HCT116 (cell line): ENCODE results near the gene FAM228A. TPM values are rescaled to one million over a fixed set of nuclear protein-coding genes. Genes with fewer than 3 reads are reported as not detected.
"Not testable (repeated sequence)": the region's sequence is repeated elsewhere in the genome, so short reads cannot be mapped to it uniquely, and the experiment has no call there.

ENCODE experiments used
- ATAC-seq: fragments of 200-7000 bp; cut with Tn5 transposase; 2 replicates; pipeline ENCODE4 v1.9.1; 2020; ENCODE audit warnings: mild to moderate bottlenecking, moderate library complexity
- BruUV-seq: library from RNA; stranded (reverse); fragments of 400-500 nt; replicated peaks from 2 replicates; lab custom pipeline; 2021; lab: Mats Ljungman, UMichigan
- CTCF ChIA-PET: fragments of 300-600 bp; sonication (Branson Sonifier 250); formaldehyde crosslinking; loops from one replicate; lab custom pipeline; 2021; ENCODE audit warnings: antibody characterized with exemption; lab: Charles Lee
- POLR2A ChIA-PET: fragments of 300-600, 350-600 bp; sonication (Branson Sonifier 250); formaldehyde crosslinking; loops from one replicate; lab custom pipeline; 2021; ENCODE audit warnings: antibody characterized with exemption; lab: Charles Lee
- RAD21 ChIA-PET, 2 experiments: fragments of 300-600 bp; sonication (Branson Sonifier 250); formaldehyde crosslinking; loops; one replicate each; lab custom pipeline; 2023; ENCODE audit warnings: low total read pairs in 2 of 2; ENCODE audit not compliant: uncharacterized antibody in 2 of 2, unreplicated experiment in 2 of 2, low non-redundant PET in 1 of 2; lab: Charles Lee
- DNase-seq: peaks from one replicate; pipeline ENCODE4 v3.0.0-alpha.2; 2010; ENCODE audit warnings: low read depth, low spot score
- H2AFZ ChIP-seq: fragments of 200-600 bp; shearing (Covaris generic), sonication (generic); 2 replicates; pipeline ENCODE4 v1.6.1; 2017; ENCODE audit warnings: low read depth, mixed run types, mixed read lengths, antibody characterized with exemption, low read length; ENCODE audit not compliant: poor library complexity, severe bottlenecking
- H3K27ac ChIP-seq: 2 replicates; pipeline ENCODE4 v1.5.1; 2012; ENCODE audit warnings: low read depth, low read length
- H3K27me3 ChIP-seq: fragments of 200-600 bp; sonication (generic); 2 replicates; pipeline ENCODE4 v1.6.1; 2016; ENCODE audit warnings: mixed run types, low read length, mixed read lengths; ENCODE audit not compliant: insufficient read depth
- H3K36me3 ChIP-seq, 2 experiments: fragments of 200-500 bp in 1 of 2; fragments of 200-600 bp in 1 of 2; sonication (Bioruptor generic) in 1 of 2; sonication (generic) in 1 of 2; 2 replicates each; pipeline versions ENCODE4 v1.5.1 to v1.6.1; 2014 to 2016; ENCODE audit warnings: low read length in 2 of 2, inconsistent platforms in 1 of 2, mixed read lengths in 1 of 2, mixed run types in 1 of 2; ENCODE audit not compliant: insufficient read depth in 2 of 2, control insufficient read depth in 1 of 2
- H3K4me1 ChIP-seq, 2 experiments: fragments of 200-600 bp in 1 of 2; sonication (generic) in 1 of 2; 2 replicates each; pipeline versions ENCODE4 v1.5.1 to v1.6.1; 2012 to 2017; ENCODE audit warnings: low read length in 2 of 2, inconsistent platforms in 1 of 2, mild to moderate bottlenecking in 1 of 2, mixed read lengths in 1 of 2, mixed run types in 1 of 2, moderate library complexity in 1 of 2; ENCODE audit not compliant: insufficient read depth in 2 of 2, control insufficient read depth in 1 of 2
- H3K4me2 ChIP-seq: fragments of 200-600 bp; sonication (generic); 2 replicates; pipeline ENCODE4 v1.6.1; 2017; ENCODE audit warnings: mixed run types, low read length, mixed read lengths
- H3K4me3 ChIP-seq, 2 experiments: fragments of 200-600 bp in 1 of 2; sonication (generic) in 1 of 2; replicated peaks in 1 of 2; 2 replicates each; pipeline ENCODE4 v1.5.1; 2011 to 2016; ENCODE audit warnings: low read length in 2 of 2, control low read depth in 1 of 2, low read depth in 1 of 2, mild to moderate bottlenecking in 1 of 2, mixed read lengths in 1 of 2, mixed run types in 1 of 2
- H3K79me2 ChIP-seq: fragments of 200-600 bp; sonication (generic); 2 replicates; pipeline ENCODE4 v1.6.1; 2017; ENCODE audit warnings: mild to moderate bottlenecking, mixed run types, low read length, moderate library complexity, mixed read lengths; ENCODE audit not compliant: insufficient read depth
- H3K9ac ChIP-seq: fragments of 200-600 bp; sonication (generic); 2 replicates; pipeline ENCODE4 v1.6.1; 2016; ENCODE audit warnings: low read length, mixed read lengths
- H3K9me2 ChIP-seq: fragments of 200-600 bp; sonication (generic), shearing (Covaris generic); 2 replicates; pipeline ENCODE4 v1.6.1; 2017; ENCODE audit warnings: mixed run types, mild to moderate bottlenecking, moderate library complexity; ENCODE audit not compliant: insufficient read depth
- H3K9me3 ChIP-seq, 2 experiments: fragments of 200-500 bp in 1 of 2; fragments of 200-600 bp in 1 of 2; sonication (Bioruptor generic) in 1 of 2; sonication (generic) in 1 of 2; 2 replicates each; pipeline ENCODE4 v1.6.1; 2014 to 2017; ENCODE audit warnings: low read length in 2 of 2, mixed read lengths in 2 of 2, inconsistent platforms in 1 of 2, low read depth in 1 of 2, mild to moderate bottlenecking in 1 of 2, mixed run types in 1 of 2, moderate library complexity in 1 of 2; ENCODE audit not compliant: control insufficient read depth in 1 of 2, insufficient read depth in 1 of 2
- H4K20me1 ChIP-seq: fragments of 200-600 bp; sonication (generic), shearing (Covaris generic); 2 replicates; pipeline ENCODE4 v1.6.1; 2017; ENCODE audit warnings: mixed run types, mild to moderate bottlenecking, moderate library complexity; ENCODE audit not compliant: insufficient read depth
- CBX3 ChIP-seq: IDR thresholded peaks from 2 replicates; pipeline ENCODE4 v1.6.1; 2012; ENCODE audit warnings: low read depth
- ELF1 ChIP-seq: IDR thresholded peaks from 2 replicates; pipeline ENCODE4 v1.6.1; 2012; ENCODE audit warnings: low read depth, borderline replicate concordance
- EZH2 ChIP-seq: fragments of 200-600 bp; sonication (generic); IDR thresholded peaks from 2 replicates; pipeline ENCODE4 v1.6.1; 2017; ENCODE audit warnings: antibody characterized with exemption, mixed run types
- EZH2phosphoT487 ChIP-seq: fragments of 200-600 bp; IDR thresholded peaks from 2 replicates; pipeline ENCODE4 v1.6.1; 2018; ENCODE audit warnings: antibody characterized with exemption, borderline replicate concordance
- FOSL1 ChIP-seq: IDR thresholded peaks from 2 replicates; pipeline ENCODE4 v1.6.1; 2012; ENCODE audit warnings: low read depth
- JUND ChIP-seq: IDR thresholded peaks from 2 replicates; pipeline ENCODE4 v1.6.1; 2012
- POLR2A ChIP-seq: IDR thresholded peaks from 2 replicates; pipeline ENCODE4 v1.7.0; 2011; ENCODE audit warnings: borderline replicate concordance; ENCODE audit not compliant: insufficient read depth, insufficient read length; ENCODE audit errors: extremely low read depth
- RAD21 ChIP-seq: IDR thresholded peaks from 2 replicates; pipeline ENCODE4 v1.6.1; 2012; ENCODE audit warnings: low read depth, mild to moderate bottlenecking
- SIN3A ChIP-seq: IDR thresholded peaks from 2 replicates; pipeline ENCODE4 v1.6.1; 2012; ENCODE audit warnings: low read depth
- SP1 ChIP-seq: IDR thresholded peaks from 2 replicates; pipeline ENCODE4 v1.6.1; 2012; ENCODE audit warnings: low read depth
- SRF ChIP-seq: IDR thresholded peaks from 2 replicates; pipeline ENCODE4 v1.6.1; 2012; ENCODE audit warnings: low read depth
- TCF7L2 ChIP-seq: IDR thresholded peaks from 2 replicates; pipeline ENCODE4 v1.7.0; 2011; ENCODE audit warnings: borderline replicate concordance, inconsistent platforms; ENCODE audit not compliant: insufficient read depth, insufficient read length; ENCODE audit errors: extremely low read depth
- YY1 ChIP-seq: IDR thresholded peaks from 2 replicates; pipeline ENCODE4 v1.6.1; 2011; ENCODE audit warnings: low read length, low read depth, moderate library complexity, mild to moderate bottlenecking; ENCODE audit not compliant: insufficient replicate concordance; ENCODE audit errors: extremely low read depth
- ZFX ChIP-seq: fragments of 450-650 bp; IDR thresholded peaks from 2 replicates; pipeline ENCODE4 v1.6.1; 2017
- intact Hi-C: fragments of 100-400 bp; cut with micrococcal nuclease; formaldehyde crosslinking; loops from 2 replicates; pipeline ENCODE4 v1.10.0; 2022
- total RNA-seq: library from RNA; stranded (reverse); gene quantifications from one replicate; pipeline ENCODE4 v1.2.1, GENCODE V29; 2021; ENCODE audit not compliant: unreplicated experiment
- TF ChIP-seq, protein P1 (sequence below), 3 experiments: fragments of 200-600 bp in 1 of 3; sonication (generic) in 1 of 3; IDR thresholded peaks in 2 of 3; conservative IDR thresholded peaks in 1 of 3; 2 replicates each; pipeline ENCODE4 v1.5.1; 2012 to 2017; ENCODE audit warnings: low read depth in 2 of 3, low read length in 2 of 3, antibody characterized with exemption in 1 of 3, borderline replicate concordance in 1 of 3, control low read depth in 1 of 3, mild to moderate bottlenecking in 1 of 3, mixed read lengths in 1 of 3, mixed run types in 1 of 3, moderate library complexity in 1 of 3; ENCODE audit not compliant: insufficient read depth in 1 of 3
- TF ChIP-seq, protein P2 (sequence below): IDR thresholded peaks from 2 replicates; pipeline ENCODE4 v1.6.1; 2012
- TF ChIP-seq, protein P3 (sequence below): IDR thresholded peaks from 2 replicates; pipeline ENCODE4 v1.6.1; 2012

Gene FAM228A
- total RNA-seq, 1 experiment from 2014 or later, result not detected

DNA sequence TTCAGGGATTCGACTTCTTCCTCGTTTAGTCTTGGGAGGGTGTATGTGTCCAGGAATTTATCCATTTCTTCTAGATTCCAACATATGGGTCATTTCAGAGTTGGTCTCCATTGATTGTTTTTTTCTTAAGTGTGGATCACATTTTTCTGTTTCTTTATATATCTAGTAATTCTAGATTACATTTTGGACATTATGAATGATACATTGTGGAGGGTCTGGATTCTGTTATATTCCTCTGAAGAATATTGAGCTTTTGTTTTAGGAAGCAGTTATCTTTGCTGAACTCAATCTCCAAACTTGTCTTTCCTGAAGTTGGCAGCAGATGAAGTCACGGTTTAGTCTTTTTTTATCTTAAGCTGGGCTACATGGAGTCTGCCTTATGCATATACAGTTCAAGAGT lies 42.3 kb upstream of the FAM228A start:
- H3K27ac ChIP-seq, result no peak overlapping the region
- peaks cover 0 to 5% of the 10 kb centered on the region in 2 experiments; a peak in 1 of 4 replicates for H3K9me3 ChIP-seq
- intact Hi-C loops, result no loop called here
- BruUV-seq, result no TSS peak
- H3K36me3 ChIP-seq, result no peaks in the 10 kb centered on the region
- no peak overlapping the region for H3K9ac ChIP-seq
- no peaks in the 10 kb centered on the region for H3K9me2 ChIP-seq
- no peaks in the 10 kb centered on the region for H3K27me3 ChIP-seq
- DNase-seq, result no peak
- H3K4me3 ChIP-seq, result no peak overlapping the region
- no peaks in the 10 kb centered on the region for H3K4me1 ChIP-seq
- RAD21 ChIA-PET, result no interaction called here
- TF ChIP-seq ZFX, result no peak
- no peak for TF ChIP-seq CBX3
- TF ChIP-seq TCF7L2, result no peak
- TF ChIP-seq SP1, result no peak
- no peak for TF ChIP-seq FOSL1
- TF ChIP-seq POLR2A, result no peak
- TF ChIP-seq EZH2, result no peak
- no peak for TF ChIP-seq ELF1
- TF ChIP-seq EZH2phosphoT487, result no peak
- no peak for TF ChIP-seq SIN3A
- TF ChIP-seq YY1, result no peak
- TF ChIP-seq, protein P1, sequence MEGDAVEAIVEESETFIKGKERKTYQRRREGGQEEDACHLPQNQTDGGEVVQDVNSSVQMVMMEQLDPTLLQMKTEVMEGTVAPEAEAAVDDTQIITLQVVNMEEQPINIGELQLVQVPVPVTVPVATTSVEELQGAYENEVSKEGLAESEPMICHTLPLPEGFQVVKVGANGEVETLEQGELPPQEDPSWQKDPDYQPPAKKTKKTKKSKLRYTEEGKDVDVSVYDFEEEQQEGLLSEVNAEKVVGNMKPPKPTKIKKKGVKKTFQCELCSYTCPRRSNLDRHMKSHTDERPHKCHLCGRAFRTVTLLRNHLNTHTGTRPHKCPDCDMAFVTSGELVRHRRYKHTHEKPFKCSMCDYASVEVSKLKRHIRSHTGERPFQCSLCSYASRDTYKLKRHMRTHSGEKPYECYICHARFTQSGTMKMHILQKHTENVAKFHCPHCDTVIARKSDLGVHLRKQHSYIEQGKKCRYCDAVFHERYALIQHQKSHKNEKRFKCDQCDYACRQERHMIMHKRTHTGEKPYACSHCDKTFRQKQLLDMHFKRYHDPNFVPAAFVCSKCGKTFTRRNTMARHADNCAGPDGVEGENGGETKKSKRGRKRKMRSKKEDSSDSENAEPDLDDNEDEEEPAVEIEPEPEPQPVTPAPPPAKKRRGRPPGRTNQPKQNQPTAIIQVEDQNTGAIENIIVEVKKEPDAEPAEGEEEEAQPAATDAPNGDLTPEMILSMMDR (IDR thresholded peaks at IDR 0.05 in 2 of 3, conservative IDR thresholded peaks at IDR 0.05 in 1 of 3; ENCODE audit: borderline replicate concordance in 1 of 3, insufficient read depth in 1 of 3, low read depth in 2 of 3, low read length in 2 of 3), result no peak
- TF ChIP-seq SRF, result no peak
- TF ChIP-seq JUND, result no peak
- TF ChIP-seq, protein P2, sequence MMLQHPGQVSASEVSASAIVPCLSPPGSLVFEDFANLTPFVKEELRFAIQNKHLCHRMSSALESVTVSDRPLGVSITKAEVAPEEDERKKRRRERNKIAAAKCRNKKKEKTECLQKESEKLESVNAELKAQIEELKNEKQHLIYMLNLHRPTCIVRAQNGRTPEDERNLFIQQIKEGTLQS, result no peak
- no peak for TF ChIP-seq RAD21
- TF ChIP-seq, protein P3, sequence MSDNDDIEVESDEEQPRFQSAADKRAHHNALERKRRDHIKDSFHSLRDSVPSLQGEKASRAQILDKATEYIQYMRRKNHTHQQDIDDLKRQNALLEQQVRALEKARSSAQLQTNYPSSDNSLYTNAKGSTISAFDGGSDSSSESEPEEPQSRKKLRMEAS, result no peak
- TF ChIP-seq, all 23 proteins: peak for 0
- Histone ChIP-seq H4K20me1 (no peaks in the 10 kb centered on the region), H2AFZ (no peak overlapping the region), H3K79me2 (no peaks in the 10 kb centered on the region), H3K4me2 (no peak overlapping the region)
- ATAC-seq, result no peak
- ChIA-PET CTCF (no interaction called here), POLR2A (no interaction called here)

DNA sequence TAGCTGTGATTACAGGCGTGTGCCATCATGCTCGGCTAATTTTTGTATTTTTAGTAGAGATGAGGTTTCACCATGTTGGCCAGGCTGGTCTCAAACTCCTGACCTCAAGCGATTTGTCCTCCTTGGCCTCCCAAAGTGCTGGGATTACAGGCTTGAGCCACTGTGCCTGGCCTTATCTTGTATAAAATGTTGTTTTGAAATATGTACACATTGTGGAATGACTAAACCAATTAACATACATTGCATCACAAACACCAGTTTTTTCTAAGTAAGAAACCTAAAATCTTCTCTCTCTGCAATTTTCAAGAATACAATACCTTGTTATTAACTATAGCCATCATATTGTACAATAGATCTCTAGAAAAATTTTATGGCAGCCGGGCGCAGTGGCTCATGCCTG lies 34.5 kb upstream of the FAM228A start:
- H3K27me3 ChIP-seq, intact Hi-C loops, H3K36me3 ChIP-seq, H3K4me1 ChIP-seq, H4K20me1 ChIP-seq, BruUV-seq, CTCF ChIA-PET, ATAC-seq, POLR2A ChIA-PET, RAD21 ChIA-PET, H3K27ac ChIP-seq, H3K79me2 ChIP-seq, H3K4me2 ChIP-seq, H3K4me3 ChIP-seq, H3K9me2 ChIP-seq, H3K9me3 ChIP-seq, H2AFZ ChIP-seq, DNase-seq, H3K9ac ChIP-seq: not testable (repeated sequence)
